Measurements from ENCODE around the gene PCCA.
A peak's percentile ranks its signal among the peaks of the same experiment; 100 is the strongest.
"Not testable (repeated sequence)": the region's sequence is repeated elsewhere in the genome, so short reads cannot be mapped to it uniquely, and the experiment has no call there.

The PCCA gene

DNA sequence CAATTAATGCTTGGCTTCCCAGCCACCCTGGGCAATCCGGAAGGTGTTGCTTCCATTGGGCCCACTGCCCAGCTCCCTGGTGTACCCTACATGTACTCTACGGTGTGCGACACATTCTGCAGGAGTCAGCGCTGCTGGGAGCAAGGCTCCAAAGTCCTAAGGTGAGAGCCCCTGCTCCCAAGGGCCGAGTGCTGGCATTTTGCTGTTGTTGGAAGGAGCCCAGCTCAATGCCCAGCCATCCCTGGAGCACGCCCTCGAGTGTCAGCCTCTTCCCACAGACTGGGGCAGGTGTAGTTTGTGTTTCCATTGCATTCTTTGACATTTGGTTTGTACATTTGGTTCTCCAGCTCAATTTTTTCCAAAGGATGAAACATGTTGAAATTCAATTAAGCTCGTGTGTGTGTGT lies 435.1 kb downstream of the PCCA start:
- DNase-seq, result no peak

DNA sequence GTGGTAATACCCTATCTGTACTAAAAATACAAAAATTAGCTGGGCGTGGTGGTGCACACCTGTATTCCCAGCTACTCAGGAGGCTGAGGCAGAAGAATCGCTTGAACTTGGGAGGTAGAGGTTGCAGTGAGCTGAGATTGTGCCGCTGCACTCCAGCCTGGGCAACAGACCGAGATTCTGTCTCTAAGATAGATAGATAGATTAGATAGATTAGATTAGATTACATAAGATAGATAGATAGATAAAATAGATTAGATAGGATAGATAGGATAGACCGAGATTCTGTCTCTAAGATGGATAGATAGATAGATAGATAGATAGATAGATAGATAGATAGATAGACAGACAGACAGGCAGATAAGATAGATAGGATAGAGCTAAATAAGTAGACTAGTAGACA lies 435.8 kb downstream of the PCCA start:
- DNase-seq, result not testable (repeated sequence)

DNA sequence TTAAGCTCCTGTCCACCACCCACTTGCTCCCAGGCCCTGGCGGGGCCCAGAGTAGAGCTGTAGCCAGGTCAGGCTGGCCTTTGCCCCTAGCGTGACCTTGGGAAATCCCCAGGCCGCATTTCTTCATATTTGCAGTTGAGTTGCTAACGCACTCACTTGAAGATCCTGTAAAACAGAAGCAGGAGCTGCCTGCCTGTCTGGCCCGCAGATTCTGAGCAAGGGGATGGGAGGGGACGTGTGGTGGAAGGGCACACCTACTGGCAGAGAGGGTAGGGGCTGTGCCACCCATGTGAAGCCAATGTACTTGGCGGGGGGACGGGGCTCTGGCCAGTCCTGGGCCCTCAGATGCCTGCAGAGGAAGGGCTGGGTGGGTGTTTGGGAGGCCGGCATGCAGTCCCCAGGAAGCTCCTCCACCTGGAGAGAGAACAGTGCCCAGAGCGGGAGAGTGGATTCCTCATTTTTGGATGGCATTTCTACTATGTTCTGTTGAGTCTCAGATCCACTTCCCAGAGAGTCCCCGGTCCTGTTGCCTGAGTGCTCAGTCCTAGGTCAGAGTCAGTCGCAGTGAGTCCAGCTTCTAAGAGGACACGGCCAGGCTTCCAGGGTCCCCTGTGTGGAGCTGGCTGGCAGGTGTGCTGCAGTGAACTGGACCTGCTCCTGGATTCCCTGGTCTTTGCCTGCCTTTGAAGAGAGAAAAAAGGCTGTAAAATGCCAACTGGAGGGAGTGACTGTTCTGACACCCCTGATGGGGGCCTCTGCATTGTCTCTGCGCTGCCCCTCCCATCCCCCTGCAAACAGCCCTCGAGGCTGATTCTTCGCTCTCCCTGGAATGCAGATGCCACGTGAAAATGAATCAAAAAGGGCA lies 436.8 kb downstream of the PCCA start:
- no peak for DNase-seq

DNA sequence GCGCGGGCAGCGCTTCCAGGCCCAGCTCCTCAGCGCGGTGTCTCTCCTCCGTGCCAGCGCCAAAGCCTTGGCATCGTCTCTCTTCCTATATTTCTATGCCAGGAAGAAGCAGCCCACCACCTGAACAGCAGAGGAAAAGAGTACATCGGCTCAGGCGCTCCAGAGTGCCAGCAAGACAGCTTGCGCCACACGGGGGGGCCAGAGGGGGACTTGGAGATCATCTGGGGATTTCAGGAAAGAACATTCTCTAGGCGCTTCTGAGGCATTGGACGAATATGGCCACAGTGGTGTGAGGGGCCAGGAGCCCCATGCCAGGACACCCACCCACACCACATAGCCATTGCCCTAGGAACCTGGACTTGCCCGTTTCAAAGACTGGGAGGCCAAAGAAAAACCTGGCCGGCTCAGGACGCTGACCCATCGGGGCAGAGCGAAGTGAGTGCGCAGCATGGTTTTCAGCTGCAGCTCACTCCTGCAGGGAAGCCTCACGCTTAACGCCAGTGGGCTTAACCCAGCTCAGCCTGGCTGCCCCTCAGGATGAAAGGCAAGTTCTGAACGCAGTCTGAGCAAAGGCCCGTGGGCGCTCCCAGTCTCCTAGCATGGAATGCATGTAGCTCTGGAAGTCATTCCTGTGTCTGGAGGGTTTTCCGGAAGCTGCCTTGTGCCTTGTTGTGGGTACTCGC lies 437.6 kb downstream of the PCCA start:
- no peak for DNase-seq

DNA sequence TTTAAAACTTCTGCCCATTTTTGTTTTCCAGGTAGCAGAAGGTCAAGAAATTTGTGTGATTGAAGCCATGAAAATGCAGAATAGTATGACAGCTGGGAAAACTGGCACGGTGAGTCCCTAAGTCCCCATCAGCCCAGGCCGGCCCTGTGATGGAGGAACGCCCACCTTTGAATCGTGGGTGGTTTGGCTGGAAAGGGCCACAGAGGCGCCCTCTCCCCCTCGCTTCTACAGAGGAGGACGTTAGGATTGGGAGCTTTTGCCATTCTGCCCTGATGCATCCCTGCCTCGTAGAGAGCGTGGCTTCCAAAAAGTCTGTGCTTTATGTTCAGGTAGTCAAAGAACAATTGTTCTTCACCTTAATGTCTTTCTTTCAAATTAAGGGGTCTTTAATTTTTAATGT lies 438.8 kb downstream of the PCCA start:
- DNase-seq, result no peak

DNA sequence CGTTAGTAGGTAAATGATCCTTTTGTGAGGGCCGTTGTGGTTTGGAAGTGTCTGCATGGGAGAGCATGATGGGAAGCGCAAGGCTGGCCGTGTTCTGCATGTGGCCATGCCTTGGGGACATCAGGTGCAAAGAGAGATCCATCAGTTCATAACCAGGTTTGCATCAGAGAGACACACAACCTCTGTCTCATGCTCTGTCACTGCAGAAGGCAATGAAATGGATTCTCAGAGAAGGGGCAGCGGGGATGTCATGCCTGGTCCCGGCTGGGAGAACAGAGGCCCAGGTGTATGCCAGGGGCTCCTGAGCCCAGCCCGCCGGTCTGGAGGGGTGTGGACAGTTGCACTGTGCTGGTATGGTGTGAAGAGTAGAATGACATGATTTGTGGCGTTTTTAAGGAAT lies 439.5 kb downstream of the PCCA start:
- no peak for DNase-seq

DNA sequence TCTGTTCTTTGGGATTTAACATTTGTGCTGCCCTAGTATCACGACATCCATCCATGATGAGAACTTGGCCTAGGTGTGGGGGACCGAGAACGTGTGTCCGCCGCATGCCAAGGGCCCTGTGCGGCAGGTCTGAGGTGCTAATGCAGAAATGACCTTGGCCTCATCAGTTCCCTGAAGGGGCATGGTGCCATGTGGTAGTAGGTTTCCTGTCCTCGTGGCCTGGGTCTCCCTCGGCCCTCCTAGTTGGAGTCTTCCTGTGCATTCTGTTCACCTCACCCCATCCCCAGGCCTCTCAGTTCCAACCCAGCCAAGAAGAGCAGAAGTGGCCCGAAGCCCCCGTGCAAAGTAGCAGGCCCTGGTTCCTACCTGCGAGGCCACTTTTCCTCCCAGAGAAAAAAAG lies 439.9 kb downstream of the PCCA start:
- no peak for DNase-seq

DNA sequence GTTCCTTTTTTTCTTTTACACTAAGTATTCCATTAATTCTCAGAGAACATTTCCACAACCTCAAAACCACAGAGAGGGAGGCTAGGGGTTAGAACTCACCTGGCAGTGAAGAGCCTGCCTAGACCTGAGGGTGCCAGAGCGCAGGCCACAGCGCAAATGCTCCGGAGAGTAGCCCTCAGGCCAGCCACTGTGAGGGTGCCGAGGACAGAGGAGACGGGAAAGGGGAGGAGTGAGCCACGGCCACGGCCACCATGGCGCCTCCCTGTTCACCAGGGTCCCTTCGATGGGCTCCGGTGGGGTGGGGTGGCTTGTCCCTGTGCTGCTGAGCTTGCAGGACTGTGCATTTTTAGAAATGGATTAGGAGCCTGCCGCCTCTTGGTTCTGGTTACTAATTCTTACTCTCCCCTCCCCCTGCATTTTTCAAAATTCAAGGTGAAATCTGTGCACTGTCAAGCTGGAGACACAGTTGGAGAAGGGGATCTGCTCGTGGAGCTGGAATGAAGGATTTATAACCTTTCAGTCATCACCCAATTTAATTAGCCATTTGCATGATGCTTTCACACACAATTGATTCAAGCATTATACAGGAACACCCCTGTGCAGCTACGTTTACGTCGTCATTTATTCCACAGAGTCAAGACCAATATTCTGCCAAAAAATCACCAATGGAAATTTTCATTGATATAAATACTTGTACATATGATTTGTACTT lies 440.9 kb downstream of the PCCA start:
- DNase-seq, result no peak

DNA sequence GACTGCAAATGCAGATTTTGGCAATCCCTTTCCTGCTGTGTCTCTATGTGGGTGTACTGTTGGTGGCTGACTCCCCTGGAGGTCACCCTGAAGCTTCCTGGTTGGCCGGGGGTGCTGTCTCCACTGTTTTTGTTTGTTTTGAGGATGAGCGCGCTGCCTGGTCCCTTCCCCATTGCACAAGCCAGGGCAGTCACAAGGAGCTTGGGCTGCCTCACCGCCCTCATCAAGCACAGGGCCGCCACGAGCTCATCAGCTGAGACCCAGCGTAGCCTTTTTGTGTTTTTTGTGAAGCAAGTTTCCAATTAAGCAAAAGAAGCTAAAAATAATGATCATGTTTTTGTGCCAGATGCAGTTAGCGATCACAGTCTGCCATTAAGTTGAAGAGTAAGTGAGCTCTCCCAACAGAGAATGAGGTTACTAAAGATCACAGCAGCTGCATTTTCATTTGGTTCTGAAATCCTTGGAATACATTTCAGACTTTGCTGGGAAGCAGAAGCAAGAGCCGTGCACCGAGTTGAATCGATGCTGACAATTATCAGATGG lies 441.8 kb downstream of the PCCA start:
- peak in 32 of 56 donors; percentile 11 to 73 (median 33) for DNase-seq

DNA sequence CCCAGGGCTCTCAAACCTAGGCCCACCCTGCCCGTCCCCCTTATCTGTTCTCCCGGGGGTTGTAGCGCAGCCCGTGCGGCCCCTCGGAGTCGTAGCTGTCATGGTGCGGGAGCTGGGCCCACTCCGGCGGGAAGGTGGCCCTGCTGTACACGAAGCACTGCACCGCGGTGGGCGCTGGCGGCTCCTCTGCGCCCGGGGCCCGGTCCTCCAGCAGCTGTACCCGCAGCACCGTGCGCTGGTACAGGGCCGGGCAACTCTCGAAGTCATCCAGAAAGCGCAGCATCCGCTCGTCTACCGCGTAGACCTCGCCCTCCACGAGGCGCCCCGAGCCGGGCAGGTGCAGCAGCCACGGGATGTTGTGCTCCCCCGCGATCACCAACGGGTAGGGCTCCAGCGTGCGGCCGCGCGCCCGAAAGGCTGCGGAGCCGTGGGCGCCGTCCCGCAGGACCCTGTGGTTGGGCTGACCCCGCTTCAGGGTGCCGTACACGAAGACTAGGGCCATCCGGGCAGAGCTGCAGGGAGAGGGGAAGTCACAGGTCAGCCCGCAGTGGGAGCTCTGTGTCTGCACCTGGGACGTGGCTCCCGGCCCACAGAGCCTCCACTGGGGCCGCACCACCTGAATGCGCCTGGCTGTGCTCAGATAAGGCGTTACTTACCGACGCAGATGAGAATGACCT lies 443.3 kb downstream of the PCCA start:
- DNase-seq, result no peak

DNA sequence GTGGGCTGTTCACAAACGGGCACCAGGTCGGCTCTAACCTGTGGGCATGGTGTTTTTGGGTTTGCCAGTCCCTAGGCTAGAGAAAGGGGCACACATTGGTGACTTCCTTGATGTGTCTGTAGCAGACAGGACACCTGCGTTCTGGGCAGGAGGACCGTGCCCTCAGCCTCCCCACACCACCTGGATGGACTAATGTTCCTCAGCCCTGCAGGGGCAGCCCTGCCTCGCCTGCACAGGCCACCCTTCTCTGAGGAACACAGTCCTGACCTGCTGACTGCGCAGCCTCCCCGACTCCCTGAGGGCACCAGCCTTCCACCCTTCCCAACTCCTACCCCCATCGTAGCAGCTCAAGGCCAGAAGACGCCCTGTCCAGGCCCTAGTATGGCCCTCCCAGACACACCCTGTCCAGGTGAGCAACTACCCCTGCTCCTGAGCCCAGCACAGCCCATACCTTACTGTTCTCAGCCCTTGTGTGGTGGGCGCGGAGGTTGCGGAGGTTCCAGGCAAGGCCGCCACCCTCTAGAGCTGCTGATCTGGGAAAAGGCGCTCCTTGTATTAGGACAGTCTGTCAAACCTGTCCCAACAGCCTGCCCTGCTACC lies 444.0 kb downstream of the PCCA start:
- no peak for DNase-seq

DNA sequence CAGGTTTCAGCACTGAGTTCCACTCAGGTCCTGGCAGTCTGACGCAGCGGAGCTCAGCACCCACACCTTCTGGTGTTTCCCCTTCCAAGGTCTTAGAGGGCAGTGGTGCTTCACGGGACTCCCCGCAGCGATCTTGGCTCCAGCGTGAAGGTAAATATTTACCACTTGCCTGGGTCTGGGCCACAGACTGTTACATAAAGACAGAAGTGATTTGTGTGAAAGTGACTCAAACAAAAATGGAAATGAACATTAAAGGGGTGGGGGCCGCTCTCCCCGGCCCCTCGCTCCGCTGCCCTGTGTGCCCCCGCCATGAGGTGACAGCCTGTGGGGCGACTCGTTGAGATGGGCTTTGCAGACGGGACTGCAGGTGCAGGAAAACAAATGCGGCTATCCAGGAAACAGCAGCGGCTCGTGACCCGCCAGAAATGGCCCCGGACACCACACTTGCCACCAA lies 444.7 kb downstream of the PCCA start:
- DNase-seq, result no peak

DNA sequence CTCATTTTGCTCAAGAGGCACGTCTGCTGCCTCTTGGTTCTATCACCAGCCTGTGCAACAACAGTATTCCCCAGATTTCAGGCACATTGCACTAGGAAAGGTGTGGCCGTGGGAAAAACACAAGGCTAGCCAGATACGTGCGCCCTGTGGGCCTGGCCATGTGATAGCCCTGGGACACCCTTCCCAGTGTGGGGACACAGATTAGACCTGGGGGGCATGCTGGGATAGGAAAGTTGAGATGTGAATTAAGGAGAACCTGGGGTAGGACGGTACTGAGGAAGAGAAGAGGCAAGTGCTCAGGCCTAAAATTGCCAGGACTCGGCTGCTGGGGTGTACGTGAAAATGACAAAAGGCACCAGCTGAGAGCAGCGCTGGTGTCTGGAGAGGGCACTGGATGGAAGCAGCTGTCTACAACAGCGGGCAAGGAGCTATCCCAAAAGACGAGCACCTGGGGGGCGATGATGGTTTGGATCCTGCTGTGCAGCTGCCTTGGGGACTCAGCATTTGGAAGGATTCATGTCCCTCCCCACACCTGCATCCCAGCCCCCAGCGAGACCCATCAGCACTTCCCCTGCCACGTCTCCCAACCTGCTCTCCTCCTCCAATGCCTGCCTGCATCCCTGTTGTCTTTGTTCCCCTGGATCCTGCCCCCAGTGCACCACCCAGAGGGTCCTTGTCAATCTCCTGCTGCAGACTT lies 445.4 kb downstream of the PCCA start:
- DNase-seq, result no peak

DNA sequence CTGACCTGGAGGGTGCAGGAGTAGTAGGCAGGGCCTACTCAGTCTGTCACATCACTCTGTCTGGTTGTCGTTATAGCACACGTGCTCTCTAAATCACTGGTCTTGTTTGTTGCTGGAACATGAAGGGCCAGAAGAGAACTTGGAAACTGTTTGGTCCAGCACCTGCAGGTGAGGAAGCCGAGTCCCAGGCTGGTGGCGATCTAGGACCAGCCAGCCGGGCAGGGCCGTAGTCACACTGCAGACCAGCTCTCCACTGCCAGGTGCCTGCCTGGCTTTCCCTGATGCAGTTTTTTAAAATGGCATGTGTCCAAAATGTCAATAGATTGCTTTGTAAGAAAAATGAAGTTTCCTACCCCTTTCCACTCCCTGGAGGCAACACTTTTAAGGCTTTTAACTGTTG lies 446.0 kb downstream of the PCCA start:
- no peak for DNase-seq

DNA sequence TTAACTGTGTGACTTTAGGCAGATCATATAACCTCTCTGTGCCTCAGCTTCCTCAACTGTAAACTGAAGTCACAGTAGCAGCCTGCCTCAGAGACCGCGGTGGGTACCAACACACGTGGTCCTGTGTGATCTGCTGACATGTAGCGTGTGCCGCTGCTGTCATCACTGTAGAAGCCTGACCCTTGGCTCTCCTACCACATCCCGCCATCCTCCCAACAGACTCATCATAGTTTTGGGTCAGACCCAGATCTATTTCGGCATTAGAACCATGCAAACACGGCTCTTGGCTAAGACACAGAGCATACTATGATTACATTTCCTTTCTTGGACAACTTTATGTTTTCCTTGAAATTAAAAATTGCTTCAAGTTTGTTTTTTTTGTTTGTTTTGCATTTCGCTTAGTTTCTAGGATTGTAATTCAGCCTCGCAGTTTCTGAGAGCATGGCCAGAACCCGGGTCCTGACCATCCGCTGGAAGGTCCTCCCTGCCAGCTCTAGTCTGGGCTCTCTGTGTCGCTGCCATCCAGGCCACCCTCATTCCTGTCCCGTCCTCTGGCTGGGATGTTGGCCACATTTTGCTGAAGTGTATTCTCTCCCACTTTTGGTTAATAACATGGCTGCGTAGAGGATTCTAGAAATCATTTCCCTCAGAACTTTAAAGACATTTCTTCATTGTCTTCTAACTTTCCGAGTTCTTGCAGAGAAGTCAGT lies 446.7 kb downstream of the PCCA start:
- no peak for DNase-seq

DNA sequence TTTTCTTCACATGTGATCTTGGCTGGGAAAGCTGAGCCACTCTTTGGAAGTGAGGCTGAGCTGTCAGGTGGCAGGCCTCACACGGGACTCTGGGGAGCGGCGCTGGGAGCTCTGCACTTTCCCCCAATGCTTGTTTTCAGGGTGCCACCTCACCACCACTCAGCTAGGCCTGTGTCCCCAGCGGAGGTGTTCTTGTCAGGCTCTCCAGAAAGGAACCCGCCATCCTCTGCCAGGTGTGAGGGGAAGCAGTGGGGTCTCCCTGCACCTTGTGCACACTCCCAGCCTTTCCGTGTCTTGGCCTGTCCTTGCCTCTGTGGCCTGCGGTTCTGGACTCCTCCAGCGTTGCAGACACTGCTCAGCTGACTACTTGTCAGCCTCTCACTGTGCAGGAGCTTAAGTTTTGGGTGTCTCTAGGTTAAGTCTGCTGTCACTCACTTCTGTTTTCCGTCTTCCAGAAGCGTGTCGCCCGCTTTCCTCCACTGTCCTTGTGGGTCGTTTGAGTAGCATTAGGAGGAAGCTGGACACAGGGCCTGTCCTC lies 447.8 kb downstream of the PCCA start:
- DNase-seq, result no peak

DNA sequence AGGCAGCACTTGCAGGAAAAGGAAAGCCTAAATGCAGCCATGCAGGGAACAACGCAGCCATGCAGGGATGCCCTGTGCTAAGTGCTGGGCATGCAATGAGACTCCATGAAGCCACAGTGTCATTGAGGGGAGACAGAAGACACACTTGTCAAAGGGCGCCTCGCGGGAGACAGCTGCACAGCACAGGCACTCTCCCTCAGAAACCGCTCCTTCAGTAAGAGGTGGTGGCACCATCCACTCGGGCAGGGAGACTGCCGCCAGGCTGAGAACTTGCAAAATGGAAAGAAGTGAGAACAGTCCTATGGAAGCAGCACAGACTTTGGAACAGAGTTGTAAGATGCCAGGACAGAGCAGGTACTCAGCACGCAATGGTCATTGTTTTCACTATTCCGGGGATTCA lies 448.6 kb downstream of the PCCA start:
- no peak for DNase-seq

DNA sequence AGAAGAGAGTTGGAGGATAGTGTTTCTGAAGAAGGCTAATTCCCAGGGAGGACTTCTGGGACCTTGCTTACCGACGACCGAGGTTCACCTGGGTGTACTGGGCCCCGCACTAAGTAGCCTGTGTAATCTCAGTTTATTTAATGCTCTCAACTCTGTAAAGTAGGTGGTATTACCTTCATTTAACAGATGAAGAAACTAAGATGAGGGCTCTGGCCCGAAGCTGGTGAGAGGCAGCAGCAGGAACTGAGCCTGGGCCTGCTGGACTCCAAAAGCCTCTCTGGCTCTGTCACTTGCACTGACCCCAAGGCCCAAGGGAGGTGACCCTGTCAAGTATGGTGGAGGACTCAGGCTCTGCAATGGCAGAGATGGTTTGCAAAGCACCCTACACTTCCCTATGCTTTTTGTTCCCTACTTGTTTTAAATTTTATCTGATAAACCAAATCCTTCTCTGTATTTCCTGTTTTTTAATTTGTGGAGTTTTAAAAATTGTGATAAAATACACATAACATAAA lies 449.1 kb downstream of the PCCA start:
- DNase-seq, result no peak

DNA sequence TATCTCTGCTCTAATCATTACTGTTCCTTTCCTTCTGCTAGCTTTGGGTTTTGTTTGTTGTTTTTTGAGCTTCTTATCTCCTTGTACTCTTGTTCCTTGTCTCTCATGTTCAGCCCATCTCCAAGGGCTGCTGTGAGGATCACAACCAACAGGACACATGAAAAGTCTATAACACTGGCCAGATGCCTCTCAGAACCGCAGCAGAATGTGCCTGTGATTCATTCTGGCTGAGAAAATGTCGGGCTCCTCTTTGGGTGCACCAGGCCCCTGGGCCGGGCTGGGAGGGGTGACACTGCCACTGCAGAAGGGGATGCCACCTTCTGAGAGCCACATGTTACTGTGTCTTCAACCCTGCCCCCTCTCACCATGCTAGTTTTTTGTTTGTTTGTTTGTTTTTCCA lies 451.7 kb downstream of the PCCA start:
- no peak for DNase-seq
